Activated T-helper 1 cell treated with anti-CD3 and anti-CD28 coated beads, Interleukin-12 subunit alpha, Interleukin-12 subunit beta, Interleukin-2, Interleukin-4 antibody, amounts not matched to agents 30 ng/mL and 10 ng/mL and 1 ng/mL, durations not matched to agents 14 hours and 24 hours and 36 hours (primary cell): ENCODE data around the gene MKRN1. TPM values are rescaled to one million over a fixed set of nuclear protein-coding genes. Genes with fewer than 3 reads are reported as not detected.
A peak's percentile ranks its signal among the peaks of the same experiment; 100 is the strongest.
"Not testable (repeated sequence)": the region's sequence is repeated elsewhere in the genome, so short reads cannot be mapped to it uniquely, and the experiment has no call there.

Experiments
- DNase-seq: peaks from one replicate; pipeline ENCODE4 v3.0.0; 2021; ENCODE audit warnings: low spot score
- H3K27ac Mint-ChIP-seq: one replicate; pipeline ENCODE4 v1.8.0; 2021; ENCODE audit warnings: mild to moderate bottlenecking, mixed read lengths
- H3K27me3 Mint-ChIP-seq: one replicate; pipeline ENCODE4 v1.8.0; 2022; ENCODE audit warnings: mild to moderate bottlenecking, moderate library complexity, mixed read lengths; ENCODE audit not compliant: insufficient read depth
- H3K36me3 Mint-ChIP-seq: one replicate; pipeline ENCODE4 v1.8.0; 2021; ENCODE audit warnings: low read depth, mixed read lengths
- H3K4me1 Mint-ChIP-seq: one replicate; pipeline ENCODE4 v1.8.0; 2021; ENCODE audit warnings: low read depth, mixed read lengths
- H3K4me3 Mint-ChIP-seq: one replicate; pipeline ENCODE4 v1.8.0; 2021; ENCODE audit warnings: mild to moderate bottlenecking, moderate library complexity, mixed read lengths
- H3K9me3 Mint-ChIP-seq: one replicate; pipeline ENCODE4 v1.8.0; 2021; ENCODE audit warnings: mixed read lengths
- intact Hi-C: fragments of 100-400 bp; cut with micrococcal nuclease; formaldehyde crosslinking; loops from one replicate; pipeline ENCODE4 v1.15.1; 2024
- total RNA-seq: library from RNA; stranded (reverse); gene quantifications from 2 replicates; pipeline ENCODE4 v1.2.3, GENCODE V29; 2022

The MKRN1 gene
- total RNA-seq, 1 donor from 2014 or later = 72.2 TPM

DNA sequence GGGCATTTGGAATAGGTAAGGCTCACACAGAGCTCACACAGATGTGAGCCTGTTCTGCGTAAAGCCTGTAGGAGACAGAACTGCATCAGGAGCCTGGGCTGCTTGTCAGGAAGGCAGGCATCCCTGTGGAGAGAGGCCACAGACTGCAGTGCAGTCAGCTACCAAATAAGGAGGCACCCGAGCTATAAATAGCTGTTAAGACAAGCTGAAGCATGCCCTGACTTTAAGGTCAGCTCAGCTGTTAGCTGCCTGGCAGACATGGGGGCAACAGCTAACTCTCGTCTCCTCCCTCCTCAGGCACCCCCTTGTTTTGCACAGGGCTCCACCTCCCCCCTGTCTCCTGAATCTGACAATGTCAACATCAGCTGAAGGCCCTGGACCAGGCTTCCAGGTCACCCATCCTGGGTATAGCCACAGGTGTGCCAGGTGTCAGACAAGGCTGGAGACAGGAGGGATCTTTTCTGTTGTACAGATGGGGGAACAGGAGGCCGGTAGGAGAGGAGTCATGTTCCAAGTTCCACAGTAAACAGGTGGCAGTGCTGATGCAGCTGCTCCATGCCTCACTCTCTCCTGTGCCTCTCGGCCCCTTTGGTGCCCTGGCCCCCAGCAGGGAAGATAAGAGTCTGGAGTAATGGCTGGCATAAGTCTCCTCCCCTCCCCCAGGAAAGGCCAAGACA is 27.6 kb upstream of the MKRN1 start:
- no peak overlapping the region for H3K27ac Mint-ChIP-seq
- H3K4me3 Mint-ChIP-seq = no peak overlapping the region
- intact Hi-C loops = no loop called here
- no peaks in the 10 kb centered on the region for H3K36me3 Mint-ChIP-seq
- H3K9me3 Mint-ChIP-seq = no peaks in the 10 kb centered on the region
- no peak for DNase-seq
- H3K4me1 Mint-ChIP-seq = no peaks in the 10 kb centered on the region
- H3K27me3 Mint-ChIP-seq = no peaks in the 10 kb centered on the region

GRCh38 chr7:140501966-140502365 is 22.7 kb upstream of the MKRN1 start:
- intact Hi-C loops = no loop called here
- H3K27me3 Mint-ChIP-seq = peaks cover 5% of the 10 kb centered on the region
- no peaks in the 10 kb centered on the region for H3K4me1 Mint-ChIP-seq
- DNase-seq = no peak
- H3K36me3 Mint-ChIP-seq = no peaks in the 10 kb centered on the region
- H3K9me3 Mint-ChIP-seq = no peaks in the 10 kb centered on the region
- H3K4me3 Mint-ChIP-seq = no peak overlapping the region
- H3K27ac Mint-ChIP-seq = no peak overlapping the region

- H3K9me3 Mint-ChIP-seq, H3K4me3 Mint-ChIP-seq, H3K27ac Mint-ChIP-seq, intact Hi-C loops, DNase-seq, H3K36me3 Mint-ChIP-seq, H3K4me1 Mint-ChIP-seq, H3K27me3 Mint-ChIP-seq: not testable (repeated sequence)
Observed at GRCh38 chr7:140497807-140498206, 18.5 kb upstream of the MKRN1 start.

DNA sequence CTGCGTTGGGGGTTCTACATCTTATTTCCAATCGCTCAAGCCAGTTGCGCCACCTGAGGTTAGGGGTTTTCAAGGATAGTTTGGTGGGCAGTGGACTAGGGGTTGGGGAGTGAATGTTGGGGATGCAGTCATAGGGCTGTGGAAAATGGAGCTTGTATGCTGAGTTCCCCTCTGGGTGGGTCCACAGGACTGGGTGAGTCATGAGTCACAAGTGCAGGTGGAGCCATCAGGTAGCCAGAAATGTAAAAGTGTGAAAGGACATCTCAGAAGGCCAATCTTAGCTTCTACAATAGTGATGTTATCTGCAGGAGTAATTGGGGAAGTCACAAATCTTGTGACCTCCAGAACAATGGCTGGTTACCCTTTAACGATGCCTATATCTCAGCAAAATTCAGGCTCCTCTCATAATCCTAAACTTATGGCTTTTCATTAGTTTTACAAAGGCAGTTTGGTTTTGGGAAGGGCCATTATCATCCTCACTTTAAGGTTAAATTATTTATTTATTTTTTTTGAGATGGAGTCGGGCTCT is 18.0 kb upstream of the MKRN1 start:
- no peak for DNase-seq
- Mint-ChIP-seq H3K4me1 (no peaks in the 10 kb centered on the region), H3K27ac (no peak overlapping the region), H3K36me3 (no peaks in the 10 kb centered on the region), H3K27me3 (peaks cover 7% of the 10 kb centered on the region), H3K4me3 (no peak overlapping the region), H3K9me3 (no peaks in the 10 kb centered on the region)
- intact Hi-C loops = no loop called here

- Mint-ChIP-seq H3K4me3 (no peak overlapping the region), H3K9me3 (no peaks in the 10 kb centered on the region), H3K36me3 (no peaks in the 10 kb centered on the region), H3K27me3 (peaks cover 7% of the 10 kb centered on the region), H3K4me1 (no peaks in the 10 kb centered on the region), H3K27ac (no peak overlapping the region)
- DNase-seq = no peak
- intact Hi-C loops = no loop called here
Observed at GRCh38 chr7:140495514-140496097, 16.3 kb upstream of the MKRN1 start.

- Mint-ChIP-seq H3K4me3 (no peak overlapping the region), H3K36me3 (no peaks in the 10 kb centered on the region), H3K4me1 (no peaks in the 10 kb centered on the region), H3K27me3 (peaks cover 7% of the 10 kb centered on the region), H3K27ac (no peak overlapping the region), H3K9me3 (no peaks in the 10 kb centered on the region)
- DNase-seq = no peak
- intact Hi-C loops = no loop called here
Observed at GRCh38 chr7:140494867-140495266, 15.6 kb upstream of the MKRN1 start.

GRCh38 chr7:140489026-140489359 is 9.7 kb upstream of the MKRN1 start:
- H3K27ac Mint-ChIP-seq = no peak overlapping the region

DNA sequence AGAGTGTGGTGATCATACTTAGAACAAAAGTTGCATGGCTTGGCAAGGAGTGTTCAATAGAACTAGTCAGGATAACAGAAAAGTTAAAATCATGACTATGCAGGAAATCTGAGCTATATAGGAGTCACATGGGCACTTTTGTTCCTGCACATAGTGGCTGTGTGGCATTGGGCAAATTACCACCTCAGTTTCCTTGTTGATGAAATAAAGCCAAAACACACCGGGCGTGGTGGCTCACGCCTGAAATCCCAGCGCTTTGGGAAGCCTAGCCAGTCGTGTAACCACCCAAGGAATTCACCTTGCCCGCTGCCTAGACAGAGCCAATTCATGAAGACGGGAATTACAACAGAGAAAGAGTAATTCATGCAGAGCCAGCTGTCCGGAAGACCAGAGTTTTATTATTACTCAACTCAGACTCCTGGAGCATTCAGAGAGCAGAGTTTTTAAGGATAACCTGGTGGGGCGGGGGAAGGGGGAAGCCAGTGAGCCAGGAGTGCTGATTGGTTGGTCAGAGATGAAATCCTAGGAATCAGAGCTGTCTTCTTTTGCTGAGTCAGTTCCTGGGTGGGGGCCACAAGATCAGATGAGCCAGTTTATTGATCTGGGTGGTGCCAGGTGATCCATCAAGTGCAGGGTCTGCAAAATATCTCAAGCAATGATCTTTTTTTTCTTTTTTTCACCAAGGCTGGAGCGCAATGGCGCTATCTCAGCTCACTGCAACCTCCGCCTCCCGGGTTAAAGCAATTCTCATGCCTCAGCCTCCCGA is 6.4 kb upstream of the MKRN1 start:
- no peak for DNase-seq
- Mint-ChIP-seq H3K4me3 (no peak overlapping the region), H3K27ac (no peak overlapping the region), H3K36me3 (no peaks in the 10 kb centered on the region), H3K27me3 (peaks cover 8% of the 10 kb centered on the region), H3K9me3 (no peaks in the 10 kb centered on the region), H3K4me1 (no peaks in the 10 kb centered on the region)
- intact Hi-C loops = no loop called here

More at GRCh38 chr7:140489026-140489359, 9.7 kb upstream of the MKRN1 start:
- no peaks in the 10 kb centered on the region for H3K4me1 Mint-ChIP-seq
- DNase-seq = no peak
- peaks cover 2% of the 10 kb centered on the region for H3K27me3 Mint-ChIP-seq
- intact Hi-C loops = loop anchor here (1.0 kb wide), 1 partner anchor 8 kb away; no protein-coding TSS in a partner anchor
- H3K4me3 Mint-ChIP-seq = no peak overlapping the region
- H3K9me3 Mint-ChIP-seq = no peaks in the 10 kb centered on the region
- no peaks in the 10 kb centered on the region for H3K36me3 Mint-ChIP-seq

- H3K4me1 Mint-ChIP-seq = no peaks in the 10 kb centered on the region
- H3K36me3 Mint-ChIP-seq = no peaks in the 10 kb centered on the region
- no peak overlapping the region for H3K4me3 Mint-ChIP-seq
- intact Hi-C loops = no loop called here
- peaks cover 8% of the 10 kb centered on the region for H3K27me3 Mint-ChIP-seq
- H3K27ac Mint-ChIP-seq = no peak overlapping the region
- no peaks in the 10 kb centered on the region for H3K9me3 Mint-ChIP-seq
- DNase-seq = no peak
Observed at GRCh38 chr7:140484951-140485499, 5.7 kb upstream of the MKRN1 start.

DNA sequence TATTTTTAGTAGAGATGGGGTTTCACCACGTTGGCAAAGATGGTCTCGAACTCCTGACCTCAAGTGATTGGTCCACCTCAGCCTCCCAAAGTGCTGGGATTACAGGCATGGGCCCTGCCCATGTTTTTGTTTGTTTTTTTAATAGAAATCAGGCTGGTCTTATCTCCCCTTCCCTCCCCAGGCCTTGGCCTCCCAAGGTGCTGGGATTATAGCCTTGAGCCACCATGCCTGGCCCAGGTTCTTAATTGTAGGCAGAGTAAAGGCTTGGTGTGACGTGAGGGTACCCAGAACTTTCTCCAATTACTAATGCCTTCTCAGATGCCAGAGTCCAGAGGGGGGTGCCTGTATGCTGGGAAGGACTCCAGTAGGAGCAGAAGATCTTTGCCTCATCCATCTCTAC is 5.2 kb upstream of the MKRN1 start:
- intact Hi-C loops = no loop called here
- no peak for DNase-seq
- H3K4me1 Mint-ChIP-seq = no peaks in the 10 kb centered on the region

GRCh38 chr7:140479739-140480084 is 407 bp upstream of the MKRN1 start:
- intact Hi-C loops = loop anchor here (1.0 to 10.0 kb wide), 17 partner anchors 25 to 1259 kb away; partner anchors contain the start of genes ADCK2, AGK, HIPK2 and LUC7L2
- H3K27ac Mint-ChIP-seq = no peak overlapping the region
- peaks cover 8% of the 10 kb centered on the region for H3K27me3 Mint-ChIP-seq
- H3K9me3 Mint-ChIP-seq = no peaks in the 10 kb centered on the region
- H3K4me3 Mint-ChIP-seq = peak overlapping the region; percentile 99
- H3K36me3 Mint-ChIP-seq = peaks cover 4% of the 10 kb centered on the region
- peaks cover 29% of the 10 kb centered on the region for H3K4me1 Mint-ChIP-seq
- DNase-seq = no peak

More for the DNA sequence above, 5.2 kb upstream of the MKRN1 start:
- Mint-ChIP-seq H3K9me3 (no peaks in the 10 kb centered on the region), H3K4me3 (no peak overlapping the region), H3K27me3 (peaks cover 8% of the 10 kb centered on the region), H3K36me3 (no peaks in the 10 kb centered on the region), H3K27ac (no peak overlapping the region)

DNA sequence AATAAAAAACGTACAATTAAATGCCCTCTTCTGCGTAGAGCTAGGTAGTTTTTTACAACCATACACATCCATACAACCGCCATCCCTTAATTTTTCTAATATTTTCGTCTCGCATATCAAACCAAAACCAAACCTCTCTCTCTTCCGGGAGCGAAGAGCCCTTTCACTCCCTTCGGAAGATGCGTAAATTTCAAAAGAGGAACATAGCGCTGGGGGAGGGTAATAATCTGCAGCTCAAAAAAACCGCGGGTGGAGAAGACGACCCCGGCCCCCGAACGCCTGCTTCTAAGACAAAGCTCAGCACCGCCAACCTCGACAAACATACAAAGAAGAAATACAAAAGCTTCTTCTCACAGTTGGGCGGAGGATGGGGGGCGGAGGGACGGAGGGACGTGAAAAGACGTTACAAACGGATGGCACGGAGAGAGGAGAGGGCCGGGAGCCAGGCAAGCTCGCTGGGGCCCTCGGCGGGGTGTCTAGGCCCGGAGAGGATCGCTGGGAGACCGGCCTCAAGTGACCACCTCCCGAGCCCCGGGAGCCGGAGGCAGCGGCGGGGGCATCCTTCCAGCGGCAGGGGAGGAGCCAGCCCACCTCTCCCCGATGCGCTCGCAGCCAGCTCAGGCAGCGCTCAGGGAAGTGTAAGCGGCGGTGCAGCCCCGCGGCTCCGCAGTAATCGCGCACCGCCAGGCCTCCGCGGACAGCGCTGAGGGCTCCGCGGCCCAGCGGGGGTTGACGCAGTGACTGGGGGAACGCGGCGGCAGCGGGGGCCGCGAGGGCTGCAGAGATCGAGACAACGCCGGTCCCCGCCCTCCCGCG is 851 bp downstream of the MKRN1 start:
- peak overlapping the region; percentile 97 for H3K4me3 Mint-ChIP-seq
- H3K4me1 Mint-ChIP-seq = peaks cover 29% of the 10 kb centered on the region
- DNase-seq = peak; percentile 31
- intact Hi-C loops = loop anchor here (1.0 to 10.0 kb wide), 17 partner anchors 24 to 1260 kb away; partner anchors contain the start of genes ADCK2, AGK, HIPK2 and LUC7L2
- peak overlapping the region; percentile 93 for H3K27ac Mint-ChIP-seq
- H3K36me3 Mint-ChIP-seq = peaks cover 4% of the 10 kb centered on the region
- no peaks in the 10 kb centered on the region for H3K9me3 Mint-ChIP-seq
- H3K27me3 Mint-ChIP-seq = peaks cover 8% of the 10 kb centered on the region
